Caki2 (cell line): ENCODE data around the gene DDX23. TPM values are rescaled to one million over a fixed set of nuclear protein-coding genes. Genes with fewer than 3 reads are reported as not detected.
"Not testable (repeated sequence)": the region's sequence is repeated elsewhere in the genome, so short reads cannot be mapped to it uniquely, and the experiment has no call there.

Source experiments
- DNase-seq: peaks from one replicate; pipeline ENCODE4 v3.0.0-alpha.2; 2015; ENCODE audit warnings: low read depth
- in situ Hi-C: cut with HindIII; loops from 2 replicates; pipeline ENCODE4 v1.10.0; 2016; ENCODE audit warnings: low sequenced_read_pairs, low pct_unique_long_range_greater_than_20kb, mixed read lengths
- total RNA-seq: library from RNA; depleted of rRNA; stranded (reverse); fragments of >200 nt; shearing (Covaris generic); gene quantifications from 2 replicates; pipeline ENCODE4 v1.2.3, GENCODE V29; 2014; ENCODE audit warnings: low replicate concordance

Gene DDX23
- total RNA-seq, 1 experiment from 2014 or later, result 89.5 TPM

DNA sequence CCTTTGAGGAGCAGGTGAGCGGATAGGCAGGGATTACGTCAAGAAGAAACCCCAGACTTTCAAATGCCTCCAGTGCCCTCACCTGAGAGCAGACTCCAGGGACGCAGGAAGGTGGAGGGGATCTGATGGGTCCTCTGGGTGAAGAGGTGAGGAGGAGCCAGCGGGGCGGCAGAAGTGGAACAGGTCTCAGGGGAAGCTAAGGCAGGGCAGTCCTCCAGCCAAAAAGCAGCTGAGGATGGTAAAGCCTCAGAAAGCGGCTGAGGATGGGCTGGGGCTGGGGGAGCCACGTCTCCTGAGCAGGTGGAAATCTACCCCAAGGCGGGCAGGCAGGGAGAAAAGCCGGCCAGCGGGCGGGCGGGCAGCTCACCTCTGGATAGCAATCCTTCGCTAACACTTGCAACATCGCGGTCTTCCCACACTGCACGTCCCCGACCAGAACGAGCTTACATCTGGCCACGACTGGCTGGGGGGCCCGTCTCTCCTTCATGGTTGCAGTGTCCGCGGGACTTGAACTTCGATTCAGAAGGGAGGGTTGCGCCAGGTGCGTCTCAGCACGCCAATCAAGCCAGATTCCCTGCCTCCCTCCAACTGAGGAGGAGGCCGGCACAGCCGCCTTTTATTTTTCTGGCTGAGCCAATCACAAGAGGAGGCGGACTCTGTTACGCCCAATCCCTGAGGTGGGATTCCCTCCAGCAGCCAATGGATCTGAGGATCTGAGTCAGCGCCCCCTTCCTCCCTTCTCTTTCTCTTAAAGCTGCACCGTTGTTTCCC, 13.5 kb upstream of the DDX23 start, which contains the start of gene RND1:
RND1 (minus strand) TSS at position 590 of the 771 bp plus-strand sequence; CDS start at position 487, 103 bp downstream.
- peak; percentile 94 for DNase-seq
- in situ Hi-C loops, result no loop called here

GRCh38 chr12:48863291-48863690, 11.3 kb upstream of the DDX23 start:
- no peak for DNase-seq
- in situ Hi-C loops, result no loop called here

DNA sequence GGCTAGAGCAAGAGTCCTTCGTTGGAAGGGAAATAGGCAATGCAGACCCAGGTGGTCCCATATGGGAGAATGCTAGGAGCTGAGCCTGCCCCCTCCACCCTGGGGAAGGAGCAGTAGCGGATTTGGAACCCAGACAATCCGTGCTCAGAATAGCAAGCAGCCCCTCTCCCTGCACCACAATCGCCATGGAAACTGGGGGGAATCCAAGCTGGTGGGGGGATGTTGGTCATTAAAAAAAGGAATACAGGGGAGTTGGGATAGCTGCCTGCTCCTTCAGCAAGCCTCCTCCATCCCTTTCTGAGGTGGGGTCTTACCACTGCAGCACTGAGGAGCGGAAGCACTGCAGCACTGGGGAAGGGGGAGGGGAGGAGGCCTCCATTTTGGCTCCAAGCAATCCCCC, 10.8 kb upstream of the DDX23 start:
- in situ Hi-C loops, result no loop called here
- no peak for DNase-seq

GRCh38 chr12:48861111-48861510, 9.1 kb upstream of the DDX23 start:
- in situ Hi-C loops, result no loop called here
- no peak for DNase-seq

GRCh38 chr12:48860236-48860635, 8.3 kb upstream of the DDX23 start:
- DNase-seq, in situ Hi-C loops: not testable (repeated sequence)

DNA sequence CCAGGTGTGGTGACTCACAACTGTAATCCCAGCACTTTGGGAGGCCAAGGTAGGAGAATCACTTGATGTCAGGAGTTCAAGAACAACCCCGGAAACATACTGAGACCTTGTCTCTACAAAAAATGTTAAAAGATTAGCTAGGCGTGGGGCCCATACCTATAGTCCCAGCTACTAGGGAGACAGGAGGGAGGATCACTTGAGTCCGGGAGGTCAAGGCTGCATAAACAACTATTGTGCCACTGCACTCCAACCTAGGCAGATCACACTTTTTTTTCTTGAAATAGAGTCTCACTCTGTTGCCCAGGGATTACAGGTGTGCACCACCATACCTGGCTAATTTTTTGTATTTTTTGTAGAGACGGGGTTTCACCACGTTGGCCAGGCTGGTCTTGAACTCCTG, 7.6 kb upstream of the DDX23 start:
- DNase-seq, result no peak
- in situ Hi-C loops, result no loop called here

- in situ Hi-C loops, result no loop called here
- DNase-seq, result no peak
Observed at GRCh38 chr12:48858043-48858442, 6.1 kb upstream of the DDX23 start.

- in situ Hi-C loops, result no loop called here
- DNase-seq, result no peak
Observed at GRCh38 chr12:48857278-48857994, 5.5 kb upstream of the DDX23 start.

DNA sequence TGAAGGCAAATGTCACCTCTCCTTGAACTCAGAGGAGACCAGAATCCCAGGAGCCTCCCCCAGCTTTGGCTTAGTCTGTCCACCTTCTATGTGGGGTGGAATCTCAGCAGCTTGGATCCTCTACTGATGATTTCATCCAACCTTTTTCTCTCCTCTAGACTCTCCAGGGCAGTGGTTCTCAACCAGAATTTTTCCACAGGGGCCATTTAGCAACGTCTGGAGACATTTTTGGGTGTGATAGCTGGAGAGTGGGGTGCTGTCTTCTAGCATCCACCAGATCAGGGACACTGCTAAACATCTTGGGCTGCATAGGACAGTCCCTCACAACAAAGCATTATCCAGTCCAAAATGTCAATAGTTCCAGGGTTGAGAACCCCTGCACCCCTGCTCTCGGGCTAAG, 4.4 kb upstream of the DDX23 start:
- DNase-seq, result no peak
- in situ Hi-C loops, result no loop called here

GRCh38 chr12:48854932-48855331, 3.0 kb upstream of the DDX23 start:
- in situ Hi-C loops, DNase-seq: not testable (repeated sequence)

DNA sequence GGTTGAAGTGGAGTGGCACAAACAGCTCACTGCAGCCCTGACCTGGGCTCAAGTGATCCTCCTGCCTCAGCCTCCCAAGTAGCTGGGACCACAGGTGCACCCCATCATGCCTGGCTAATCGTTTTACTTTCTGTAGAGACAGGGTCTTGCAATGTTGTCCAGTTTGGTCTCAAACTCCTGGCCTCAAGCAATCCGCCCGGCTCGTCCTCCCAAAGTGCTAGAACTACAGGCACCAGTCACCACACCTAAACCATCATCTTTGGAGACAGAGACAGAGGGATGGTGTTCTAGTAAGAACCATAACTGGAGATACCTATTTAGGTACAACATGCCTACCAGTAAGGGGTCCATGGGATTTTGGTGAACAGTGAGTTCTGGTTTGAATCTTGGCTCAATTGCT, 2.5 kb upstream of the DDX23 start:
- DNase-seq, result no peak
- in situ Hi-C loops, result no loop called here

- in situ Hi-C loops, result no loop called here
- DNase-seq, result peak; percentile 87
Observed at GRCh38 chr12:48852734-48853688, 1.0 kb upstream of the DDX23 start.

GRCh38 chr12:48842021-48842420, 9.9 kb downstream of the DDX23 start:
- in situ Hi-C loops, DNase-seq: not testable (repeated sequence)

DNA sequence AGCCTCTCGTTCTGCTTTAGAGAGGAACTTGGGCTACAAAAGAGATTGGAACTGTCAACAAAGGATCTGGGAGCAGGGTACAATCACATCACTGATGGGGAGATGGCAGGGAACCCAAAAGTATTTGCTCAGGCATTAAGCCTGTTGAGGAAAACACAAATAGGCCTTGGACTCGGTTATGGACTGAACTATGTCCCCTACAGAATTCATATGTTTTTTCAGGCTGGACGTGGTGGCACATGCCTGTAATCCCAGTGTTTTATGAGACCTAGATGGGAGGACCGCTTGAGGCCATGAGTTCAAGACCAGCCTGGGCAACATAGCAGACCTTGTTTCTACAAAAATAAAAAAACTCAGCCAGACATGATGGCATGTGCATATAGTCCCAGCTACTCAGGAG, 13.9 kb downstream of the DDX23 start:
- in situ Hi-C loops, result no loop called here
- no peak for DNase-seq

DNA sequence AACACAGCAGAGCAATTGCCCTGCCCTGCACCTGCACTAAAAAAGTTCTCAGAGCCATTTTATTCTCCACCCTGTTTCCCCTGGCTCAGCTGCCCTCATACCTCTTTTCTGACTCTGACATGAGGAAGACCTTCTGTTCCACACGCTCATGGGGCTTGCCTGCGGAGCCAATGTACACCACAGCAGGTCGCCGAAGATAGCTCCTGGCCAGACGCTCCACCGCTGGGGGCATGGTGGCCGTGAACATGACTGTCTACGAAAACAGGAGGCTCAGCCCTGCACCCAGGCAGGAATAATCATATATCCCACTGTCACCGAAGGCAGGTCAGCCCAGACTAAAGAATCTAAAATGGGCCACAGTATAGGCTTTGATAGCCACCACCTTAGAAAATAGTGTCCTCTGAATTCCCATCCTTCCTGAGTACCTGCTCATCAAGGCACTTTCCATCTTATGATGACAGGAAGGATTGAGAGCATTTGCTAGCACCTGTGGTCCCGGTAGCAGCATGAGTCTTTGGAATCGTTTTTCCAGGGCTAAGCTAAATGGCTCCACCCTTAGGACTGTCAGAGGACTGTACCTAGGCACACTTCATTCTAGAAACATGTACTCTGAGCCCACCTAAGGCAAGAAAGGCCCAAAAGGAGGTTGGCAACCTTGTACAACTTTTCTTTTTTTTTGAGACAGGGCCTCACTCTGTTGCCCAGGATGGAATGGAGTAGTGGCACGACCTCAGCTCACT, 19.5 kb downstream of the DDX23 start:
- DNase-seq, result no peak
- in situ Hi-C loops, result no loop called here

DNA sequence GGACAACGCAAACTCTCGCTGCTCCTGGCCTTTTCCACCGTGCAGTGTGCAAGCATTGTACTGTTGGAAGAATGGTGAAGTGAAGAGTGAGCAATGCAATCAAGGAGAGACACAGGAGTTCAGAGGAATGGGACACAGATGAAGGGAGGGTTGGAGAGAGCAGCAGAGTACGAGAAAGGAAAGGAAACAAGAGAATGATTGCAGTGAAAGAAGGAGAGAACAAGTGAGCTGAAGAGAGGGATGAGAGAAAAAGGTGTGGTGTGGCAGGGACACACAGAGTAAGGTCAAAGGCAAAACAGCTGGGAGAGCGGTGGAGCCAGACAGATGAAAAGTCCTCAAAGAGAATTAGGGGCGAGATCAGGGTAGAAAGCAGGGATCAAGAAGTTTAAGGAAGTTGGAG, 20.7 kb downstream of the DDX23 start:
- DNase-seq, result no peak
- in situ Hi-C loops, result no loop called here

- in situ Hi-C loops, result no loop called here
- no peak for DNase-seq
Observed at GRCh38 chr12:48828841-48829575, 23.0 kb downstream of the DDX23 start.
